ENCODE results near the gene NIPA2.

Gene NIPA2

DNA sequence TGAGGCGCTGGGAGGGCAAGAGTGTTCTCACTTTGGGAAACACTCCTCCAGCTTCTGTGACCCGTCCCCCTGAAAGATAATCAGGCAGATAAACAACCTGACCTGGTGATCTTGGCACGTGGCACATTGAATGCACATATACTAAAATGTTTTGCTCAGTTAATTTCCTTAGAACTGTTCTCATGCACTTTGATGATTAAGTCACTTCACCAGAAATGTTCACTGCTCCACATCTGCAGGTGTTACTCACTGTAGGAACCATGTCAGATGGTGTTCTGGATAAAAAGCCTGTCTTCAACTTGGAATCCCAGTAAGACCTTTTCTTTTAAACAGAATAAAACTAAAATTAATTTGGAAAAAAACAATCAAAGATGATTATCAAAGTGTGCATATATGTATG, 24.6 kb upstream of the NIPA2 start:
- TF ChIP-seq, protein P1, sequence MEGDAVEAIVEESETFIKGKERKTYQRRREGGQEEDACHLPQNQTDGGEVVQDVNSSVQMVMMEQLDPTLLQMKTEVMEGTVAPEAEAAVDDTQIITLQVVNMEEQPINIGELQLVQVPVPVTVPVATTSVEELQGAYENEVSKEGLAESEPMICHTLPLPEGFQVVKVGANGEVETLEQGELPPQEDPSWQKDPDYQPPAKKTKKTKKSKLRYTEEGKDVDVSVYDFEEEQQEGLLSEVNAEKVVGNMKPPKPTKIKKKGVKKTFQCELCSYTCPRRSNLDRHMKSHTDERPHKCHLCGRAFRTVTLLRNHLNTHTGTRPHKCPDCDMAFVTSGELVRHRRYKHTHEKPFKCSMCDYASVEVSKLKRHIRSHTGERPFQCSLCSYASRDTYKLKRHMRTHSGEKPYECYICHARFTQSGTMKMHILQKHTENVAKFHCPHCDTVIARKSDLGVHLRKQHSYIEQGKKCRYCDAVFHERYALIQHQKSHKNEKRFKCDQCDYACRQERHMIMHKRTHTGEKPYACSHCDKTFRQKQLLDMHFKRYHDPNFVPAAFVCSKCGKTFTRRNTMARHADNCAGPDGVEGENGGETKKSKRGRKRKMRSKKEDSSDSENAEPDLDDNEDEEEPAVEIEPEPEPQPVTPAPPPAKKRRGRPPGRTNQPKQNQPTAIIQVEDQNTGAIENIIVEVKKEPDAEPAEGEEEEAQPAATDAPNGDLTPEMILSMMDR (conservative IDR thresholded peaks at IDR 0.05): no peak

DNA sequence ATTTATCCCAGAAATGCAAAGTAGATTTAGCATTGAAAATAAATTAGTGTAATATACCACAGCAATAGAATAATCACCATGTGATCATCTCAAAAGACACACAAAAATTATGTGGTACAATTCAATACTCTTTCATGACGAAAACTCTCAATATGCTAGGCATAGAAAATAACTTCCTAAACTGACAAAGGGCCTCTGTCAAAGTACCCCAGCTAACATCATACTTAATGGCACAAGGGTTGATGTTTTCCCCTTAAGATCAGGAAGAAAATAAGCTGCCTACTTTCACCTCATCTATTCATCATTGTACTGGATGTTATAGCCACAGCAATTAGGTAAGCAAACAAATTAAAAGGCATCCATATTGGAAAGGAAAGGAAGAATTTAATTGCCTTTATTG, 22.7 kb upstream of the NIPA2 start:
- TF ChIP-seq, protein P1 (conservative IDR thresholded peaks at IDR 0.05): no peak
- peak overlapping the region; percentile 38 for H3K27ac ChIP-seq

More for the DNA sequence above, 24.6 kb upstream of the NIPA2 start:
- H3K27ac ChIP-seq: no peak overlapping the region

DNA sequence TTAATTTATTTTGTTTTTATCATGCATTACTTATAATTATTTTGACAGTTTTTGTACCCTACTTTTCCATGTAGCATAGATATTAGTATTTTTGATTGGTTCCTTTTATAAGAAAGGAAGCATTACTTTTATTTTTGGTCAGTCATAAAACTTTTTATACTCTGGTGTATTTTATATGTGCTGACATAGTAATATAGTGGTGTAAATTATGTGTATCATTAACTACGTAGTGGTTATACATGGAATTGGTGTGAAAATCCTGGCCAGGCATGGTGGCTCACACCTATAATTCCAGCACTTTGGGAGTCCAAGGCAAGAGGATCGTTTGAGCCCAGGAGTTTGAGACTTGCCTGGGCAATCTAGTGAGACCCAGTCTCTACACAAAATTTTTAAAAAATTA, 18.8 kb upstream of the NIPA2 start:
- TF ChIP-seq, protein P1 (conservative IDR thresholded peaks at IDR 0.05): no peak
- H3K27ac ChIP-seq: no peak overlapping the region

DNA sequence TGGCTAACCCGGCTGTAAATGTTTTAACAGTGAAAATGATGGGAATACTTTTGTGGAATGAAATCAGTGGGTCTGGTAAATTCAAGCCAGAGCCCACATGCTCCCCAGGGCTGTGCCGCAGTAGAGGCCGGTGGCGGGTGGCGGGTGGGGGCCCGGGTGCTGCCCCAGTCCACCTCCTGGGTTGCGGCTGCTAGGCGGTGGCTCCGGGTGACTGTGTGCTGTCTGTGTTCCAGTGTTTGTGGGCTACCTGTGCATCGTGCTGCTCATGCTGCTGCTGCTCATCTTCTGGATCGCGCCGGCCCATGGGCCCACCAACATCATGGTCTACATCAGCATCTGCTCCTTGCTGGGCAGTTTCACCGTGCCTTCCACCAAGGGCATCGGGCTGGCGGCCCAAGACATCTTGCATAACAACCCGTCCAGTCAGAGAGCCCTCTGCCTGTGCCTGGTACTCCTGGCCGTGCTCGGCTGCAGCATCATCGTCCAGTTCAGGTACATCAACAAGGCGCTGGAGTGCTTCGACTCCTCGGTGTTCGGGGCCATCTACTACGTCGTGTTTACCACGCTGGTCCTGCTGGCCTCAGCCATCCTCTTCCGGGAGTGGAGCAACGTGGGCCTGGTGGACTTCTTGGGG, 14.9 kb upstream of the NIPA2 start:
- TF ChIP-seq, protein P1 (conservative IDR thresholded peaks at IDR 0.05): no peak
- no peak overlapping the region for H3K27ac ChIP-seq

DNA sequence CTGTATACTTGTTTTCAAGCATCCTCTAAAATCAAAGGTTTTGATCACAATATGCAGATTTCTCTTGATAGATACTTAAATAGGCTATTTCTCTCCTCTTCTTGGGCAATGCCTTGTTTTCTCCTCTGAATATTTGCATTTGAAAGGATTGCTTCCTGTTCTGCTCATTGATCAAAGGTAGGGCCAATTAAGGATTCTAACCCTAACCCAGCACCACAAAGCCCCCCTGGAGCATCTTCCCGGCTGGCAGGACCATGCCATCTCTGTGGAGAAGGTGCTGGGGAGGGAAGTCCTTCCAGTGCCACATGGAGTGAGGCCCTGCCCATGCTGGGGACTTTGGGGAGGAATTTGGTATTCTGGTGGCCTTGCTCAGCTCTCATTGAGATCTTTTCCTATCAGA, 11.3 kb upstream of the NIPA2 start:
- H3K27ac ChIP-seq: no peak overlapping the region
- TF ChIP-seq, protein P1 (conservative IDR thresholded peaks at IDR 0.05): no peak

DNA sequence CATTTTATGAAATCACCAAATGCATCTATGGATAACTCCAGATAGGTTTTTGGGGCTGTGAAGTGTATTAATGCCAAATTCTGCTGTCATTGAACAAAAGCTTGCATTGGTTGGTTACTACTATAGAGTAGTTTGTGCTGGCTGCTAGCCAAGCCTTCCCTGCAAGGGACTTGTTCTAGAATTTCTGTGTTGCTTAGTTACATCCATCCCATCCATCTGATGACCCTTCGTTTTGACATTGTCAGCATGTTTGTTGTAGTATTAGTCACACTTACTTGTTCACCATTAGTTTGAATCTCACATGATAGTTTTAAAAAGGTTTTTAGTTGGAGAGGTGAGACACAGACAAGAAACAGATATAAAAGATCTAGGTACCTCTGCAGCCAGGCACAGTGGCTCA, 7.0 kb upstream of the NIPA2 start:
- TF ChIP-seq, protein P1 (conservative IDR thresholded peaks at IDR 0.05): no peak
- no peak overlapping the region for H3K27ac ChIP-seq

DNA sequence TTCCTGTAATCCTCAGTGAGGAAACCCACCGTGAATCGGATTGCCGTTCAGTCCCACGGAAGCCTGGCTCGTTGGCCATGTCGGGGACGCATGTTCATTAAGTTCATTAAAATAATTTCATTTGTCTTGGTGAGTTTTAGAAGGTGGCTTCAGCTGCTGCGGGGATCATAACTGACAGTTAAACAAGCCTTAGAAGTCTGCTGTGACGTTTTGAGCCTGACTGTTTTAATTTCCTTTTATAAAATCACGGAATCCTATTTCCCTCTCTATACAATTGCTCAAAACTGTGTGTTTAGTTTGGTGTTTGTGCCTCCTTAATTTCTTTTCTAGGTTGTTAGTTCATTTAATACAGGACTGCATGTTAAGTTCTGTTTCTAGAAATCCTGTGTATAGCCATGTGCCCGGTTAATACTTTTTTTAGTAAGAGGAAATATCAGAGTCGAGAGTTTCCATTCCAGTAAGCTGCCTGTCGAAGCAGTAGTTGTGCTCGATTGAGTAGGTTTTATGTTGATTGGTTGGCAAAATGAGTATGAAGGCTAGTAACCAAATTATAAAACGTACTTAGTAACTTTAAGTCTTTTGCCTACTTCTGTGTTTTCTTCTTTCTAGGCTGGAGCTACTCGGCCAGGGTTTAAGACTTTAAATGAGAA, 705 bp downstream of the NIPA2 start:
- TF ChIP-seq, protein P1 (conservative IDR thresholded peaks at IDR 0.05): no peak
- peak overlapping the region; percentile 86 for H3K27ac ChIP-seq
